ENCODE data around the gene KIF27.
"Not testable (repeated sequence)": the region's sequence is repeated elsewhere in the genome, so short reads cannot be mapped to it uniquely, and the experiment has no call there.

The KIF27 gene

GRCh38 chr9:83930881-83931280 is 9.6 kb upstream of the KIF27 start:
- DNase-seq: no peak

- DNase-seq: no peak
Observed at GRCh38 chr9:83927591-83927990, 6.4 kb upstream of the KIF27 start.

- no peak for DNase-seq
Observed at GRCh38 chr9:83920469-83920926, 734 bp downstream of the KIF27 start.

GRCh38 chr9:83919111-83919510 is 2.1 kb downstream of the KIF27 start:
- no peak for DNase-seq

GRCh38 chr9:83912194-83912593 is 9.0 kb downstream of the KIF27 start:
- peak; percentile 32 for DNase-seq

GRCh38 chr9:83906144-83906543 is 15.1 kb downstream of the KIF27 start:
- DNase-seq: no peak

- not testable (repeated sequence) for DNase-seq
Observed at GRCh38 chr9:83900615-83901014, 20.6 kb downstream of the KIF27 start.

- DNase-seq: not testable (repeated sequence)
Observed at GRCh38 chr9:83894301-83894700, 26.9 kb downstream of the KIF27 start.

GRCh38 chr9:83886498-83886897 is 34.7 kb downstream of the KIF27 start:
- DNase-seq: not testable (repeated sequence)

- DNase-seq: peak; percentile 87
Observed at GRCh38 chr9:83885559-83886240, 35.5 kb downstream of the KIF27 start.

- not testable (repeated sequence) for DNase-seq
Observed at GRCh38 chr9:83881687-83882408, 39.4 kb downstream of the KIF27 start.

- not testable (repeated sequence) for DNase-seq
Observed at GRCh38 chr9:83875559-83875958, 45.7 kb downstream of the KIF27 start.

- DNase-seq: not testable (repeated sequence)
Observed at GRCh38 chr9:83849895-83850294, 71.3 kb downstream of the KIF27 start.

GRCh38 chr9:83837070-83837643 is 84.1 kb downstream of the KIF27 start:
- DNase-seq: not testable (repeated sequence)

- not testable (repeated sequence) for DNase-seq
Observed at GRCh38 chr9:83830426-83831071, 90.7 kb downstream of the KIF27 start.

GRCh38 chr9:83824986-83825623 is 96.1 kb downstream of the KIF27 start:
- peak; percentile 51 for DNase-seq

GRCh38 chr9:83817356-83818278 is 103.6 kb downstream of the KIF27 start, which contains the start of gene GKAP1:
Gene GKAP1 (minus strand): TSS chr9:83817769. CDS start chr9:83806517, 11,252 bp downstream.
- DNase-seq: peak; percentile 48

- DNase-seq: not testable (repeated sequence)
Observed at GRCh38 chr9:83817011-83817355, 104.2 kb downstream of the KIF27 start.

GRCh38 chr9:83815120-83815519 is 106.1 kb downstream of the KIF27 start:
- not testable (repeated sequence) for DNase-seq

GRCh38 chr9:83809213-83809612 is 112.0 kb downstream of the KIF27 start:
- DNase-seq: not testable (repeated sequence)

- DNase-seq: not testable (repeated sequence)
Observed at GRCh38 chr9:83804454-83804853, 116.8 kb downstream of the KIF27 start.

GRCh38 chr9:83803941-83804340 is 117.3 kb downstream of the KIF27 start:
- not testable (repeated sequence) for DNase-seq
